ENCODE data around the gene HSPB1. TPM values are rescaled to one million over a fixed set of nuclear protein-coding genes. Genes with fewer than 3 reads are reported as not detected.
"Not testable (repeated sequence)": the region's sequence is repeated elsewhere in the genome, so short reads cannot be mapped to it uniquely, and the experiment has no call there.

HSPB1 gene
- total RNA-seq, 1 donor from 2014 or later, result 109 TPM

DNA sequence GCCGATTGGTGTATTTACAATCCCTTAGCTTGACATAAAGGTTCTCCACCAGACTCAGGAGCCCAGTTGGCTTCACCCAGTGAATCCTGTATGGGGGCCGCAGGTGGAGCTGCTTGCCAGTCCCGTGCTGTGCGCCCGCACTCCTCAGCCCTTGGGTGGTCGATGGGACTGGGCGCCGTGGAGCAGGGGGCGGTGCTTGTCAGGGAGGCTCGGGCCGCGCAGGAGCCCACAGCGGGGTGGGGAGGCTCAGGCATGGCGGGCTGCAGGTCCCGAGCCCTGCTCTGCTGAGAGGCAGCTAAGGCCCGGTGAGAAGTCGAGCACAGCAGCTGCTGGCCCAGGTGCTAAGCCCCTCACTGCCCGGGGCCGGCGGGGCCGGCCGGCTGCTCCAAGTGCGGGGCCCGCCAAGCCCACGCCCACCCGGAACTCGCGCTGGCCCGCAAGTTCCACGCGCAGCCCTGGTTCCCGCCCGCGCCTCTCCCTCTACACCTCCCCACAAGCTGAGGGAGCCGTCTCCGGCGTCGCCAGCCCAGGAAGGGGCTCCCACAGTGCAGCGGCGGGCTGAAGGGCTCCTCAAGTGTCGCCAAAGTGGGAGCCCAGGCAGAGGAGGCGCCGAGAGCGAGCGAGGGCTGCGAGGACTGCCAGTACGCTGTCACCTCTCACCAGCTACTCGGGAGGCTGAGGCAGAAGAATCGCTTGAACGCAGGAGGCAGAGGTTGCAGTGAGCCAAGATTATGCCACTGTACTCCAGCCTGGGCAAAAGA lies 7.0 kb downstream of the HSPB1 start:
- DNase-seq, result not testable (repeated sequence)

DNA sequence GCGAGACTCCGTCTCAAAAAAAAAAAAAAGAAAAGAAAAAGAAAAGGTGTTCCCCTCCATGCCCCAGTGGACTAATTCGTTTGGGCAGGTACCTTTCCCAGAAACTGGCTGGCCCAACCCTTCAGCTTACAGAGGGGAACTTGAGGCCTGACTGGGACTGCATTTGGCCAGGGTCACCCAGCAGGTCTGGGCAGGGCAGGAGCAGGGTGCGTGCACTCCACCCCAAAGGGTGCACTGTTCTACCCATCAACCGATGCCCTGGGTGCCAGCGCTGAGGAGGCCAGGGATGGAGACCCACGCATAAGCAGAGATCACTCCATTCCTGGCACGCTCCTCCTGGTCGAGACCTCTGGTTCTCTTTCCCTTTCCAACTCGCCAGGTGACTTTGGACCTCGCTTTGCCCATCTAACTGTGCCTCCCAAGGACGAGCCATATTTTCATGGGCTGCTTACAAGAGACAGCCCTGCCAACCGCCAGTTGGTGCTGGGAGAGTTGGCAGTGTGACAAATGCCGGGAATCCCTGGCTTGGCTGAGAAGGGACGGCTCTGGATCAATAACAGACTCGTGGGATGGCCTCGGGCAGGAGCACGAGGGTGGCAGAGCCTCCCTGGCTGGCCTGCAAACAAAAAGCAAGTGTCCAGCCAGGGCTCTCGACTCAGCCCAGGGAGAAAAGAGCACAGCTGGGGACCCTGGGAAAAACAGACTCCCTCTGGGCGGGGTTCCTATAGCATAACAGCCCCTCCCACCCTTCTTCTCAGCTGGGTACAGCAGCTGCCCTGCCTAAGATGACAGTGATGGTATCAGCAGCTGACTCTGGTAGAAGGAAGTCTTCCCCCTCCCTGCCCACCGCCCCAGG lies 7.9 kb downstream of the HSPB1 start:
- no peak for DNase-seq

DNA sequence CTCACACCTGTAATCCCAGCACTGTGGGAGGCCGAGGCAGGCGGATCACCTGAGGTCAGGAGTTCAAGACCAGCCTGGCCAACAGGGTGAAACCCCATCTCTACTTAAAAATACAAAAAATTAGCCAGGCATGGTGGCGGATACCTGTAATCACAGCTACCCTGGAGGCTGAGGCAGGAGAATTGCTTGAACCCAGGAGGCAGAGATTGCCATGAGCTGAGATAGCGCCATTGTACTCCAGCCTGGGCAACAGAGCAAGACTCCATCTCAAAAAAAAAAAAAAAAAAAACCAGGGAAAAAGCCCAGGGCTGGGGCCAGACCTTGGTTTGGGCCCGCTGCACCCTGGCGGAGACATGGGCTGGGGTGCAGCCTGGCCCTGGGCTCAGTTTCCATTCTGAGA lies 9.4 kb downstream of the HSPB1 start:
- DNase-seq, result not testable (repeated sequence)

DNA sequence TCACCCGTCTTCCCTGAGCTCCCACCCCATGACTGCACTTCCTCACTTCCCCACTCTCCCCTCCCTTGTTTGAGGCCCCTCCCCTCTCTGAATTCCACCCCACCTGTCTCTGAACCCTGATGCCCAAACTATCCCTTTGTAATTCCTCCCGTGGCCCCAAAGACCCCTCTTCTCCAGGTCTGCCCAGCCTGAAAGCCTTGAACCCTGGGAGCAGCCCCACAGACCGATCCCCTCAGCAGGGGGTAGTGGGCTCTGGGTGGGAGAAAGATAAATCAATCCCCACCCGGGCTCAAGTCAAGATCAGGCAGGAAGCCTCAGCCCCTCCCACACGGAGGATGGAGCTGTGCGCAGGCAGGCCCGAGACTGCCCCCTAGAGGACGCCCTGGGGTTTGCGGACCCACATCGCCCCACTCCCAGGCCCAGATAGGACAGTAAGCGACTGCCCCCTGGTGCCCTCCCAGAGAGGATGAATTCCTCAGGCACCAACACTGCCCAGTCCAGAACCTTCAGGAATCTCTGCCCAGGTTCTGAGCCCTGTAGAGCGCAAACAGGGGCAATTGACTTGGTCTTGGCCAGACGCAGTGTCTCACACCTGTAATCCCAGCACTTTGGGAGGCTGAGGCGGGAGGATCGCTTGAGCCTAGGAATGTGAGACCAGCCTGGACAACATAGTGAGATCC lies 11.7 kb downstream of the HSPB1 start:
- DNase-seq, result peak; percentile 96

DNA sequence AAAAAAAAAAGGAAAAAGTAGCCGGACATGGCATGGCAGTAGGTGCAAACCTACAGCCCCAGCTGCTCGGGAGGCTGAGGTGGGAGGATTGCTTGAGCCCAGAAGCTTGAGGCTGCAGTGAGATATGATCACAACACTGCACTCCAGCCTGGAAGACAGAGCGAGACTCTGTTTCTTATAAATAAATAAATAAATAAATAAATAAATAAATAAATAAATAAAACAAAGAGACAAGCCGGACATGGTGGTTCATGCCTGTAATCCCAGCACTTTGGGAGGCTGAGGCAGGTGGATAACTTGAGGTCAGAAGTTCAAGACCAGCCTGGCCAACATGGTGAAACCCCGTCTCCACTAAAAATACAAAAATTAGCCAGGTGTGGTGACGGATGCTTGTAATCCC lies 12.3 kb downstream of the HSPB1 start:
- not testable (repeated sequence) for DNase-seq

DNA sequence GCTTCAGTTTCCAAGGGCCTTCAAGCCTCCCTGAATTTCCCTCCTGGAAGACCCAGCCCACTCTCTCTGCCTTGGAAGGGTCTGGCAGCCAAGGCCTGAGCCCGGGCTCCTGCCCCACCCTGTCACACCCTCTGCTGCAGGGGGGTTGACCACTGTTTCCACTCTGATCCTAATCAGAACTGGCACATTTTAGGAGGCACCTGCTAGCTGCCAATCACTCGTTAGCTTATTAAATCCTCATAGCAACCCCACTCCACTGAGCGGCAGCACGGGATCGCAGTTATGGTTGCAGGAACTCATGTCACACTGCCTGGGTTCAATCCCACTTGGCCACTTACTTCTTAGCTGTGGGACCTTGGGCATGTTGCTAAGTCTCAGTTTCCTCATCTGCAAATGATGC lies 12.9 kb downstream of the HSPB1 start:
- DNase-seq, result peak; percentile 35

DNA sequence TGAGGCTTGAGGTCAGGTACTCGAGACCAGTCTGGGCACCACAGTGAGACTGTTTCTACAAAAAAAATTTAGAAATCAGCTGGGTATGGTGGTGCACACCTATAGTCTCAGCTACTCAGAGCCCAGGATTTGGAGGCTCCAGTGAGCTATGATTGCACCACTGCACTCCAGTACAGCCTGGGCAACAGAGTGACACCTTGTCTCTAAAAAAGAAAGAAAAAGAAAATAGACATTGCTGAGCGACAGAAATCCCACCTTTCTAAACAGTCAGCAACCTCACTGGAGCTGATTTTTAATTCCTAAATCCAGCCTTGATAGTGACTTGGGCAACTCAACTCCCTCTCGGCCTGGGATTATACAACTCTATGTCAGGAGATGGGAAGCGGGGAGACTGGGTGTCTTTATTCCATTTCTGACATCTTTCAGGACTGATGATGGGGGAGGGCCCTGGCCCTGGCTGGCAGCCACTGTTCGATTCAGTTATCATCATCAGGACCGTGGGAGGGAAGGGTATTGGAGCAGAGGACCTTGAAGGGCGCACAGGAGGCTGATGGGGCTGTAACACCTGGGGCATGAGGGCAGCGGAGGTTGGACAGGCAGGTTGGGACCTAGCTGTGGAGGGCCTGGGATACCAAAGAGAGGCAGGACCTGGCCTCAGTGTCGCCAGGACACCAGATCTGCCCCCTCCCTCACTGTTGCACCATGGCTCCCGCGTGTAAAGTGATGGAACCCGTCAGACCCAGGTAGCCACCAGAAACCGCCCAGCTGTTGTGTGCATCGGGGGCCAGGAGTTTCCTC lies 14.7 kb downstream of the HSPB1 start:
- DNase-seq, result no peak

DNA sequence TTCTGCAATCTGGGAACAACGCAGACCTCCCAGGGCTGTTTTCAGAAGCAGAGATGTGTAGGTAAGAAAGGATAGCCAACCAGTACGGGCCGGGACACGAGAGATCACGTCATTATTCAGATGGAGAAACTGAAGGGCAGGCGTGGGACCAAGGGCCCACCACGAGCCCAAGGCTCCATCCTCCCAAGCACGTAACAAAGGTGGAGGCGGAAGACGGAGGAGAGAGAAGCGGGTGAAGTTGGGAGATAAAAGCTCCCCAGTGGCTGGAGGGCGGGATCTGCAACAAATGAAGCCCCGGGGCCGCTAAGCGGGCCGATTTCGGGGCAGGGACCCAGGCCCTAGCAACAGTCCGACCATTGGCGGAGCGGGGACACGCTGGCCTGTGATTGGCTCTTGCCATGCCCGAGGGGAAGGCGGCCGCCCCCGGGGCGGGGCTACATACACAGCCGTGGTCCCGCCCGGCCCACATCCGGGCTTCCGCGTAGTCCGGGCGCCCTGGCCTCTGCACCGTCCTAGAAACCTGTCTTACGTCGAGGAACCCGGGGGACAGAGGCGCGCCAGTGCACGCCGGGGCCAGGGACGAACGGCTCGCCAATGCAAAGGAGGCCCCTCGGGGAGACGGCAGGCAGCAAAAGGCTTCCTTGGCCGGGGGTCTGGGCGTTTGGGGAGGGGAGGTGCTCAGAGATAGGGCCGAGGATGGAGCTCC lies 15.5 kb downstream of the HSPB1 start:
- DNase-seq, result peak; percentile 97

DNA sequence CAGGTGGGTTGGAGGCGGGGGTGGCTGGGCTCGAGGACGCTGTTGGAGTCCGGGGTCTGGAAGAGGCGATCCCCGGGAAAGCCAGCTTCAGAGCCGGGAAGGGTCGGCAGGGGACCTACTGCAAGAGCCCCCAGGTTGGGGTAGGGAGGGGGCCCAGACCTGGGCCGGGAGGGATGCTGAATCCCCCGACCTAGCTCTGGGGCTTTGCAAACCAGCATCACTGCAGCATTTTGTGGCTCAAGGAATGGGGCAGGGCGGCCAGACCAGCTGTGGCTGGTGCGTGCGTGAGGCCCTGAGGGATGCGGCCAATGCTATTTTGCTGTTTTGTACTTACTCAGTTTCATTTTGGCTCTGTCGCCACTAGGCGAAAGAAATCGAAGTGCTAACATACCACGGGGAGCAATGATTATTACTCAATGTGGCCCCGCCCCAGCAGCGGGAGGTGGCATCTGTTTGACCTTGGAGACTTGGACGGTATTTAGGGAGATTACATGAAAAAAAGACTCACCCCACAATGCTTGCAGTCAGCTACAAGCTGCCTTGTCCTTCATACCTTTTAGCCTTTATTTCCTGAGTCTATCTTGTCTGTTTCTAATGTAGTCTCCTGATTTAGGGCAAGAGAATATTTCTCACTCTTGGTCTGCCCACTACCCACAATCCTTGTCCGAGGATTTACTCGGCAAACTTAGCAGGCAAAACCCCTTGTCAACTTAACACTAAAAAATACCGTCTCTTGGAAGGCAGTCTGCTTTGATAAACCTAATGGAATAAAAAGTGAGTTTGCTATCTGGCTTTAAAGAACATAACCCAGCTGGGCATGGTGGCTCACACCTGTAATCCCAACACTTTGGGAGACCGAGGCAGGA lies 16.2 kb downstream of the HSPB1 start:
- peak; percentile 83 for DNase-seq

DNA sequence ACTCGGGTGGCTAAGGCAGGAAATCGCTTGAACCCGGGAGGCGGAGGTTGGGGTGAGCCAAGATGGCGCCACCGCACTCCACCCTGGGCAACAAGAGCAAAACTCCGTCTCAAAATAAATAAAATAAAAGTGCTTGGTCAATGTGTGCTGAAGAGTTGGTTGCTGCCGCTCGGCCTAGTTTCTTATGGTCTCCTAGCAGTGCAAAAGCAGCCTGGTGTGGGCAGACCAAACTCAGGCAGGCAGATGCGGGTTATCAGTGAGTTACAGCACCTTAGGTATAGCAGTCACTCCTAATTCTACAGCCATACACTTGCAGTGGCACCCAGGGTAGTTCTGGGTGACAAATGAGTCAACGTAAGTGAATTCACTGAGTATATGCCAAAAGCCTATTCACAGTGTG lies 22.6 kb downstream of the HSPB1 start:
- no peak for DNase-seq

DNA sequence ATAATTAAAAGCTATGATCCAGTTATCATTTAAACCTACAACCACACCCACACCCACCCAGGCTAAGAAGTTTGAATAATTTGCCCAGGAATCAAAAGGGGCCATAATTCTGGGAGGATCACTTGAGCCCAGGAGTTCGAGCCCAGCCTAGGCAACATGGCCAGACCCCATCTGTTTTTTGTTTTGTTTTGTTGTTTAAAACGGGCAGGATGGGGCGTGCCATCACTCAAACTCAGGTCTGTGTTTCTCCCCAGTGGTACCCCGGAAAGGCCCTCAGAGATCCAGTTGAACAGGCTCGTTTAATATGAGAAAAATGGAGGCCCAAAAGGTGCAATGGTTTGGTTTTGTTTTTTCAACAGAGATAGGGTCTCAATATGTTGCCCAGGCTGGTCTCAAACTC lies 23.3 kb downstream of the HSPB1 start:
- no peak for DNase-seq

DNA sequence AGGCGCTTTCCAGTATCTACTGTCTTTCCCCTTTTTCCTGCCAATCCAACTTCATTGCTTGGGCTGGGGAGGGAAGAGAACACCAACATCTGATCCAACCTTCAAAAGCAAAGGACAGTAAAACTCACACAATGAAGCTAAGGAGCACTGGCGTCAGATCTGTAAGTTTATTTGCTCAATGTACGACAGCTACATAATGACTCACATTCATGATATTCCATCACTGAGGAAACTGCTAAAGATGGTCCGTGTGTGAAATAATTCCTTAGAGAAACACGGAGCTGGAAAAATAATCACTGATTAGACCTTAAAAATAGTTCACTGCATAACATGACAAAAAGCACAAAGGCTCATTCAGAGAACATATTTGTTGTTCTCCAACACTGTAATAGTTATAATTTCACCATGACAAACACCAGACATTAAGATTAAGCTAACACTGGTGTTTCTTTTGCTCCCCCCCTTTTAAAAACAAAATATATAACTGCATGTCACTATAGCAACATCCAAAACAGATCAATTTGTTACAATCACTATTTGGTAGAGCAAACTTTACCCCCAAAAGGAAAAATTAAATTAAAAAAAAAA lies 24.3 kb downstream of the HSPB1 start:
- peak; percentile 75 for DNase-seq

DNA sequence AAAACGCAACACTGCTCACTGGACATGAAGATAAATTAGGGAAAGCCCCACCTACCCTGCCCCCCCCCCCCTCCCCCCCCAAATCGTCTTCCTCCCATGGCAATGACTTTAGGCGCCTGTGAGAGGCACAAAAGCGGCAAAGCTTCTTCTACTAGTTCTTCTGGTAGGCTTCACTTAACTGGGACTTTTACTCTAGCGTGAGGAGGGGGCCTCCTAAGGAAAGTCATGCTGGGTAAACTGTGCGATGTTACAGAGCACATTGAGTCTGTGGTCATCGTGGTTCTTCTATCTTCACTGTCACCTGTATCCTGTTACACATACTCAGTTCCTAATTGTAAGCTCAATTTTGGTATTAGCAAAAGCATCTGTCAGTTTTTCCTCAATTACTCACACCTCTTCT lies 25.1 kb downstream of the HSPB1 start:
- DNase-seq, result peak; percentile 68

DNA sequence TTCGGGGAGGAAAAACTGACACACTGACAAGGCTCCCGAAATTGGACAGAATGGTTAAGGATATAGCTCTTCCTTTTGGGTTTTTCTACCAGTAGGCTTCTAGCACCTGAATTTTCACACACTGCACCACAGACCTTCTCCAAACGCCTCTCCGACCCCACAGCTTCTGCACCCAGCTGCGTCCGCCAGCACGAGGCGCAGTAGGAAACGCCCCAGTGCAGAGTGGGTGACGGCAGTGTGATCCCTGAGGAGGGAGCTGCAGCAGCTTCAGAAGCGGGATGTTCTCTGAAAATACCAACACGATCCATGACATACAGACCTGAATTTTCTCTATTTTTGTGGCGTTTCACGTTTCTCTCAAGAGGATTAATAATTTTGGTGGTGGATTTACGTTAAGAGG lies 25.9 kb downstream of the HSPB1 start:
- DNase-seq, result no peak

DNA sequence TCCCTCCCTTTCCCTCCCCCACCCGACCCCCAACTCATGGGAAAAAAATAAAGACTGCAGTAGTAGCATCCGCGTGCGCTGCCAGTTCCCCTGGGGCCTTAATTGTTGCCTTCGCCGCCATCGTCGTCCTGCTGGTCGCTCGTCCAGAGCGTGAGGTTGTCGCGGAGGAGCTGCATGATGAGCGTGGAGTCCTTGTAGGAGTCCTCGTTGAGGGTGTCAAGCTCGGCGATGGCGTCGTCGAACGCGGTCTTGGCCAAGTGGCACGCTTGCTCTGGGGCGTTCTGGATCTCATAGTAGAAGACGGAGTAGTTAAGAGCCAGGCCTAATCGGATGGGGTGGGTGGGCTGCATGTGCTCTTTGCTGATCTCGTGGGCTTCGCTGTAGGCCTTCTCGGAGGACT lies 27.0 kb downstream of the HSPB1 start:
- DNase-seq, result no peak

DNA sequence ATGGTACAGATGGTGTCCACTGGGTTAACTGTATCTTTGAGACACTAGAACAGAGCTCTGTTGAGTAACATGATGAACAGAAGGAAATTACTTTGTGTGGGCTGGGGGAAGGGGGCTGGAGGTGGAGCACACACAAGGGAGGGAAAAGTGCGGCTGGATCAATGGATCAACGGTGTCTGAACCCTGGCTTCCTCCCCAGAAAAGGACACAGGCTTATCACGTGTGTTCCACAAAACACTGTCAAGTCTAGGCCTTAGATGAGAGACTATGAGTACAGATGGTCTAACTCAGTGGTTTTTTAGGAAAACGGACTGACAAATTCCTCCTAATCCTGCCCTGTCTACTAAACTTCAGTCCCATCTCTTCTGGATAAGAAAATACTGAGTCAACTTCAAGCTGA lies 27.8 kb downstream of the HSPB1 start:
- no peak for DNase-seq

DNA sequence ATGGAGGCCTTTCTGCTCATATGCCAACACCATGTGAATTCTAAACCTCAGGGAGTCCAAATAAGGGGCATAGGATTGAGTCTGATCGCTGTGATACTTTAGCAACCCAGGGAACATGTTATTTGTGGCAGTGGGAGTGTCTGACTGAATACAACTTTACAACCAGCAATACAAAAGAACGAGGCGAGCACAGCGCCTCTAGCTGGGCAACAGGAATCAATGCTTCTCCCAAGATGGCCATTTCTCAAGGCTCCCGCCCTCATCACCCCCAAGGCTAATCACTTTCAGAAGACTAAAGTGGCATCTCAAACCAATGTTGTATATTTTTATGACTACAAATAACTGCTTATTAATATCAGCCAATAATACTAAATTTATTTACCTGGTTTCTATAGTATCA lies 28.2 kb downstream of the HSPB1 start:
- no peak for DNase-seq

DNA sequence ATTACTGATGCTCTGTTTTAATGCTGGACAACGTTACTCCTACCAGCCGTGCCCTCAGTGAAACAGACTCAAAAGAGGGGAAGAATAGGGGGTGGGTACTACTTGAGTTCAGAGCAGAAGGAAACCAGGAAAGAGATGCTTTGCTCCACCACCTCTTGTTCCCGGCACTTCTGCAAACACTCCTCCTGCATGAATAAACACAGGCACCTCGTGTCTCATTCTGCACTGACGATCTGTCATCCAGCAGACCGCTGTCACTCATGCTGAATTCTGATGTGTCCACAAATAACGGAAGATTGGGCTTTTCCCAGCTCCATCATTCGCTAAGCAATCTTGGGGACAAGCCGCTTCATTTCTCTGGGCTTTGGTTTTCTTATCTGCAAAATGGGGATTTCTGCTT lies 29.6 kb downstream of the HSPB1 start:
- DNase-seq, result no peak

DNA sequence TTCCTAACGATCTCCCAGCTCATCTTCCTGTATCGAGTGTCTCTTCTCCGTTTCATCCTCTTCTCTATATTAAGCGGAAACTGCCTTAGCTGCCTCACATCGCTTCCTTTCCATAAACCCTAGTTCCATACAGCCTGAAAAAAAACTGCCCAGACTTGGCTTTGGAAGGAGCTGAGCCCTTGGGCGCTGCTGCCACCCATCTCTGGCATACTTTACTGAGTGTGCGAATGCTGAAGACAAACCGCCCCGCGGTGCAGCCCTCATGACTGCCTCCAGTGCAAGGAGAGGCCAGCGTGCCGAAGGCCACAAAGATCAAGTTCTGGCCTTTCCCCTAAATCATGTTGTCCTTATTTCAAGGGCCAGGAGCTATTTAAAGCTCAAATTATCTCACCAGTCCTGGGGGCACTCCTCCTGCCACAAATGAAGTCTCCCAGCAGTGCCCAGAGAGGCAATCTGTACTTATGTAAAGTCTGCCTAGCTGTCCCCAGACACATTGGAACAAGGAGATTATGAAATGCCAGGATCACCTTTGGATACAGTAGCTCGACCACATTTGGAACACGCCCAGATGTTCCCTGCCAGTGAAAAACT lies 31.1 kb downstream of the HSPB1 start:
- no peak for DNase-seq

DNA sequence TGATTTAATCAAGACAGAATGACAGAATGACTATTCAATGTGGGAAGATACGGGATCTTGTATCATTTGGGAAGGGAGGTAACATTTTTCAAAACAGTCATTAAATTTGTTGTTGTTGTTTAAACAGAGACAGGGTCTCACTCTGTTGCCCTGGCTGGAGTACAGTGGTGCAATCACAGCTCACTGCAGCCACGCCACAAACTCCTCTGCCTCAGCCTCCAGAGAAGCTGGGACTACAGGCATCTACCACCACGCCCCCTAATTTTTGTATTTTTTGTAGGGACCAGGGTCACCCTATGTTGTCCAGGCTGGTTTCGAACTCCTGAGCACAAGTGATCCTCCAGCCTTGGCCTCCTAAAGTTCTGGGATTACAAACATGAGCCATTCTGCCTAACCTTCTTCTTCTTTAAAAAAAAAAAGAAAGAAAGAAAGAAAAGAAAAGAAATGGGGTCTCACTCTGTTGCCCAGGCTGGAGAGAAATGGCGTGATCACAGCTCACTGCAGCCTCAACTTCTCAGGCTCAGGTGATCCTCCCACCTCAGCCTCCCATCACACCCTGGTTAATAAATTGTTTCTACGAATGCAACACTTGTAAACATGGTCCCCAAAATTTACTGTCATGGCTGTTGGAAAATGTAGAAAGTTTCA lies 32.0 kb downstream of the HSPB1 start:
- no peak for DNase-seq

All from dermis blood vessel endothelial cell (primary cell).